T-helper 1 cell treated with Interleukin-12 subunit alpha and Interleukin-12 subunit beta and Interleukin-4 antibody, amounts not matched to agents 30 ng/mL and 1 ng/mL, for 36 hours (primary cell): ENCODE measurements around the gene LRP2. TPM values are rescaled to one million over a fixed set of nuclear protein-coding genes. Genes with fewer than 3 reads are reported as not detected.
"Not testable (repeated sequence)": the region's sequence is repeated elsewhere in the genome, so short reads cannot be mapped to it uniquely, and the experiment has no call there.

Source experiments
- intact Hi-C: fragments of 100-400 bp; cut with micrococcal nuclease; formaldehyde crosslinking; loops from one replicate; pipeline ENCODE4 v1.15.1; 2024
- total RNA-seq: library from RNA; stranded (reverse); gene quantifications from 2 replicates; pipeline ENCODE4 v1.2.3, GENCODE V29; 2022

The LRP2 gene
- total RNA-seq, 1 donor from 2014 or later = not detected

DNA sequence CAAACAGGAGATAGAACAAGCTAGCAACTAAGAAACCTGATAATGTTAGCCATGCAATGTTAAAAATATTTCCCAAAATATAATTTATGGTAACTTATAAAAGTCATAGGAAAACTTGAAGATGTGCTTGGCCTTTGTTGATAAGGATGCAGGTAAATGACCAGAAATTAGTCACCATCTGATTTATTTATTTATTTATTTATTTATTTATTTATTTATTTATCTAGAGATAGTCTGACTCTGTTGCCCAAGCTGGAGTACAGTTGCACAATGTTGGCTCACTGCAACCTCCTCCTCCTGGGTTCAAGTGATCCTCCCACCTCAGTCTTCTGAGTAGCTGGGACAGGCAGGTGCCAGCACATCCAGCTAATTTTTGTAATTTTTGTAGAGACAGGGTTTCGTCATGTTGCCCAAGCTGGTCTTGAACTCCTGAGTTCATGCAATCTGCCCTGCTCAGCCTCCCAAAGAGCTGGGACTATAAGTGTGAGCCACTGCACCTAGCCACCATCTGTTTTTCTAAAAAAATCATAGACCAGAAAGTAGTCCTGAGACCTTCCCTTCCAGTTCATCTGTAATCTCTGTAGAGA is 183.4 kb downstream of the LRP2 start:
- intact Hi-C loops = no loop called here

DNA sequence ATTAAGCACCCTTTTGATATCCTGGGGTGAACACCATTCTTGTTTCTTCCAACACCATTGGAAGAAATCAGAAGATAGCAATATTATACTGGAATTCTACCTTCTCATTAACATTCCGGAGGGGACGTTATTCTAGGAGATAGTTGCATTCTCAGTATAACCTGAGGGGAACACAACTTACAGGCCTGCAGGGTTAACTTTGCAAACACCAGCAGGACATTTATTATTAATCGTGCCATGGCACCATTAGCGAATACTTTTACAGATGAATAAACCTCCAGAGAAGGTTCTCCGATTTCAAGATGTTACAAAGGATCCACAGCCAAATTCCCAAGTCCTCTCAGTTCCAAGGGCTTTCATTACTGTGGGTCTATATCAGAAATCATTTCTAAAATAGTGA is 184.0 kb downstream of the LRP2 start:
- intact Hi-C loops = no loop called here

GRCh38 chr2:169175112-169175511 is 187.2 kb downstream of the LRP2 start:
- intact Hi-C loops = no loop called here

DNA sequence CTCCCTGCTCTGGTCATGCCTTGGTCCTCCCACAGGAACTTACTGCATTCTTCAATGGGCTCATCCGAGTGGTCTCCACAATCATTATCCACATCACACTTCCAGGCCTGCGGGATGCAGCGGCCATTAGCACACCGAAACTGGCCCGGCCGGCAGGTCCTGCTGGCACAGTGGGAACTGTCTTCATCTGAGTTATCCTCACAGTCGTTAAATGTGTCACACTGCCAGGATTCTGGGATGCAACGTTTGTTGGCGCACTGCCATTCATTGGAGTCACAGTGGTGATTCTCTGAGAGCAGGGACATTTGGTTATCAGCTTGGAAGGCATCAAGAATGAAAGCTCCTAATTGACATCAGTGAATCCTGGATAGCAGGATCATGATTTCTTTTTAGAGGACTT is 188.5 kb downstream of the LRP2 start:
- intact Hi-C loops = no loop called here

DNA sequence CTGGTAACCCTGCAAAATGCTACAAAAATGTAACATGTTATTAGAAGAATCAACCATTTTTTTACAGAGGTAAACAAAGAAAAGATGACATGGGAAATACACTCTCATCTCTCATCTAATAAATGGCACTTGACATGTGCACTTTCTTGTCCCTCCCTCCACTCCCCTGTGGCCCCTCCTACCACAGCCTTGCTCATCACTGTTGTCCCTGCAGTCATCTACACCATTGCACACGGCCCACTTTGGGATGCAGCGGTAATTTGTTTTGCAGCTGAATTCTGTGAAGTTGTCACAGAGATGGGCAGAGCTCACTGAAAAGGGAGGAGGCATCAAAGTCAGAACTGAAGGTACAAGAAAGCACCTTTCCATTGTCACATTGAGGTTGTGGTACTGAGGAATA is 189.4 kb downstream of the LRP2 start:
- intact Hi-C loops = no loop called here

- intact Hi-C loops = no loop called here
Measured at GRCh38 chr2:169172151-169172735, 190.1 kb downstream of the LRP2 start.

- intact Hi-C loops = no loop called here
Measured at GRCh38 chr2:169165791-169166190, 196.5 kb downstream of the LRP2 start.

DNA sequence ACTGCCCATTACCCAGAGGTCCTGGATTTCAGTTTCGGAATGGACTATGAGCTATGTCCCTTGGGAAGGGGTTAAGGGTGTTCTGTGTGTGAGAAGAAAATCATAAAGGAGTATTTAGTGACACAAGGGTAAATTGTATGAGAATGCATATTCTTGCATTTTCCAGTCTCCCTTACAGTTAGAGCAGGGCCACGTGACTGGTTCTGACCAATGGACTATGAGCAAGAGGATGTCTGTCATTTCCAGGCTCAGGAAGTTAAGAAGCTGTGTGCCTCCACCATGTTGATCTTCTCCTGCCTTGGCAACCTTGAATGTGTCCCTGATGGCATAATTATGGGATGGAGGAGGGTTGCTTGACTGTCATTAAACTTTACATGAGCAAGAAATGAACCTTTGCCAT is 198.0 kb downstream of the LRP2 start:
- intact Hi-C loops = no loop called here

DNA sequence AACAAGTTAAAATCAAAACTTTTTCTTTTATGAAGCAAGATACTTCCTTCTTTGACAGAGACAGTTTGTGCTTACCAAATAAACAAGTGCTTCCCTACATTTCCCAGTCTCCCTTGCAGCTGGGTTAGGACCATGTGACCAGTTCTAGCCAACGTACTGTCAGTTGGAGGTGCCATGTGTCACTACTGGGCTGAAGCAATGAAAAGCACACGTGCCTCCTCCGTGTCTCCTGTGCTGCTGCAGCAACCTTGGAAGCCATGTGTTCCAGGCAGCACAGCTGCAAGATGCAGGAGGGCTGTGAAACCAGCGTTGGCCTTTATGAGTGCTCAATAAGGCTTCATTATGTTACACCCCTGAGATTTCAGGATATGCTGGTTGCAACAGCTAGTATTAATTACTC is 199.7 kb downstream of the LRP2 start:
- intact Hi-C loops = no loop called here

- intact Hi-C loops = no loop called here
Measured at GRCh38 chr2:169160926-169161481, 201.3 kb downstream of the LRP2 start.

DNA sequence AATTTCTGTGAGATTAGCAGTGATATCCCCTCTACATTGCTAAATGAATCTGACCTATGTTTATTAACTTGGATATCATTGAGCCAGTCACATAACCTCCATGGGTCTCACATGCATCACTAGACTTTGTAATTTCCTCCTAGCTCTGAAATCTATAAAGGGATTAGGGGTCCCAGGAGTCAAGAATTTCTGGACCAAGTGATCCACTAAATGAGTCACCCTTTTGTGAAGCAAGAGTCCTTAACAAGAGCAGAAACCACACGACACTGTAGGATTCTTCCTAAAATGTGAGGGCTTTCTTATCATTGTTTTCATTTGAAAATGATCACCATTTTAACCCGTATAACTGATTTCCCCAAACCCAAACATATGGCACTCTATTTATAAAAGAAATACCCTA is 202.6 kb downstream of the LRP2 start:
- intact Hi-C loops = no loop called here

DNA sequence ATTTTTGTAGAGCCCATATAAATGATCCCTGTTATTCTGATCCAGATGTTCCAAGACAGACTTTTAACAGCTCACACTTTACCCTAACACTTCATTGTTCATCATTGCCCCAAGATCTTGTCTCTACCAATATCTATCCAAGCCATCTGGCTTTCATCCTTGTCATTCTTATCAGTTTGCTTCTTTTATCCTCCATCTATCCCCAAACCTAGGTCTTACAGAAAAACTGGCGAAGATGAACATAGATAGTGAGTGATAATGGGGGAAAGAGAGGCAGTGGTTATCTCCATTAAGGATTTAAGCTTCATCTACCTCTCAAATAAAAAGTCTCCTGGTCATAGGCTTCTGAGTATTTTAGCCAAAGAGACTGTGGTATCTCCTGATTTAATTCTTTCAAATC is 203.5 kb downstream of the LRP2 start:
- intact Hi-C loops = no loop called here

- intact Hi-C loops = no loop called here
Measured at GRCh38 chr2:169146220-169146619, 216.1 kb downstream of the LRP2 start.

GRCh38 chr2:169143998-169144397 is 218.3 kb downstream of the LRP2 start:
- intact Hi-C loops = no loop called here

- intact Hi-C loops = loop anchor here (1.0 kb wide), 2 partner anchors 32 to 181 kb away; no protein-coding TSS in a partner anchor
Measured at GRCh38 chr2:169141713-169142352, 220.5 kb downstream of the LRP2 start.

- intact Hi-C loops = no loop called here
Measured at GRCh38 chr2:169139993-169140767, 222.2 kb downstream of the LRP2 start.

- intact Hi-C loops = no loop called here
Measured at GRCh38 chr2:169139145-169139544, 223.2 kb downstream of the LRP2 start.

DNA sequence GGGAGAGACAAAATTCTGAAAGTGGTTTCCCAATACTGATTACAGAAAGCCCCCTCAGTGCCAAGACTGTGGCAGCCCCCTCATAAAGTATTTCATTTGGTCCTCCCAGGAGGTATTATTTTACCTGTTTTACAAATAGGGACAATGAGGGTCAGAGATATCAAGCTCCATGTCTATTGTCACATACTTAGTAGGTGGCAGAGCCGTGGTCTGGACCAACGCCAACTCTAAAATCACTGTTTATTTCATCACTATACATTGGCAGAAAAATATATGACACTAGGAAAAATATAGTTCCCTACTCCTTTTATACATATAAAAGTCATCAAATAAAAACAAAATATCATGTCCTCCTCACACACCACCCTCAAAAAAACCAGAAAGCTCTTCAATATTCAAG is 224.4 kb downstream of the LRP2 start:
- intact Hi-C loops = no loop called here

GRCh38 chr2:169136885-169137534 is 225.3 kb downstream of the LRP2 start:
- intact Hi-C loops = no loop called here

DNA sequence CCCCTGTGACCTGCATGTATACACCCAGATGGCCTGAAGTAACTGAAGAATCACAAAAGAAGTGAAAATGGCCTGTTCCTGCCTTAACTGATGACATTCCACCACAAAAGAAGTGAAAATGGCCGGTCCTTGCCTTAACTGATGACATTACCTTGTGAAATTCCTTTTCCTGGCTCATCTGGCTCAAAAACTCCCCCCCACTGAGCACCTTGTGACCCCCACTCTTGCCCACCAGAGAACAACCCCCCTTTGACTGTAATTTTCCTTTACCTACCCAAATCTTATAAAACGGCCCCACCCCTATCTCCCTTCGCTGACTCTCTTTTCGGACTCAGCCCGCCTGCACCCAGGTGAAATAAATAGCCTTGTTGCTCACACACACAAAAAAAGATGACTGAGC is 225.9 kb downstream of the LRP2 start:
- intact Hi-C loops = not testable (repeated sequence)

DNA sequence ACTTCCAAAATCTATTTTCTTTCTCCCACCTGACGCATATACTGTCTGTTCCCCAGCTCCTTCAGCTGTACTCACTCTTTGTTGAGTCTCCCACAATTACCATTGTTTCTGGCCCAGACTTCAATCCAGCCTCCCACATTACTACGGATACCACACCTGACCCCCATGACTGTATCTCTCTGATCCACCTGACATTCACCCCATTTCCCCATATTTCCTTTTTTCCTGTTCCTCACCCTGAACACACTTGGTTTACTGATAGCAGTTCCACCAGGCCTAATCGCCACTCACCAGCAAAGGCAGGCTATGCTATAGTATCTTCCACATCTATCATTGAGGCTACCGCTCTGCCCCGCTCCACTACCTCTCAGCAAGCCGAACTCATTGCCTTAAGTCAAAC is 228.1 kb downstream of the LRP2 start:
- intact Hi-C loops = not testable (repeated sequence)
